Fibroblast of lung (primary cell): ENCODE measurements around the gene UNC45A.
A peak's percentile ranks its signal among the peaks of the same experiment; 100 is the strongest.

ENCODE experiments used
- EZH2 ChIP-seq: IDR thresholded peaks from 2 replicates; pipeline ENCODE4 v1.5.1; 2012; ENCODE audit warnings: low read length, control low read depth, mild to moderate bottlenecking; ENCODE audit errors: missing control alignments
- TF ChIP-seq, protein P1 (sequence below), 2 donors: IDR thresholded peaks in 1 of 2; conservative IDR thresholded peaks in 1 of 2; 1 replicate in 1 of 2; 2 replicates in 1 of 2; pipeline ENCODE4 v1.5.1; 2011 to 2012; ENCODE audit warnings: low read length in 2 of 2, control low read depth in 1 of 2, inconsistent platforms in 1 of 2, low read depth in 1 of 2, mild to moderate bottlenecking in 1 of 2

DNA sequence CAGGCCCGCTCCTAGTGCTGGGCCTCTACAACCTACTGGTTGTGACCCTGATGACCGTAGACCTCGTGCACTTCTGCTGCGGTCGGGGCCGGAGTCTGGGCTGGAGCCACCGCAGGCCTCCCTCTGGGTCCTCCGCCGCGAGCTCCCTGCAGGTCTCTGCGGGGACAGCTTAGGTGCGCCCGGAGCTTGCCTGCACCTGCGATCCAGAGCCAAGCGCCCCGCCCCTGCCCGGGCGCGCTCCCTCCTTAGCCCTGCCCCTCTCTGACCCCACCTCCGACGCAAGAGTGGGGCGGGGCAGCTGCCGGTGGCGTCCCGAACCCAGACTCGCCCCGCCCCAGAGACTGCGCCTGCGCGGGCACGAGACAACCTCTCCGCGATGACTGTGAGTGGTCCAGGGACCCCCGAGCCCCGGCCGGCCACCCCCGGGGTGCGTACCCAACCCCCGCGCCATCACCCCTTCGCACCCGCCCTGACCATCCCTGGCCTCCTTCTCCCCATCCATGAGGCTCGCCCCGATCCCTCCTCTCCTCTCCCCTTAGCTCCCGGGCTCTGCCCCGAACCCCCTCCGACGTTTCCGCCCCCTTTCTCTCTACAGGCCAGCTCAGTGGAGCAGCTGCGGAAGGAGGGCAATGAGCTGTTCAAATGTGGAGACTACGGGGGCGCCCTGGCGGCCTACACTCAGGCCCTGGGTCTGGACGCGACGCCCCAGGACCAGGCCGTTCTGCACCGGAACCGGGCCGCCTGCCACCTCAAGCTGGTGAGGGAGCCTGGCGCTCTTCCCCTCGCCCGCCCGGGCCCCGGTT lies at the start of gene UNC45A:
- no peak for TF ChIP-seq EZH2
- TF ChIP-seq, protein P1, sequence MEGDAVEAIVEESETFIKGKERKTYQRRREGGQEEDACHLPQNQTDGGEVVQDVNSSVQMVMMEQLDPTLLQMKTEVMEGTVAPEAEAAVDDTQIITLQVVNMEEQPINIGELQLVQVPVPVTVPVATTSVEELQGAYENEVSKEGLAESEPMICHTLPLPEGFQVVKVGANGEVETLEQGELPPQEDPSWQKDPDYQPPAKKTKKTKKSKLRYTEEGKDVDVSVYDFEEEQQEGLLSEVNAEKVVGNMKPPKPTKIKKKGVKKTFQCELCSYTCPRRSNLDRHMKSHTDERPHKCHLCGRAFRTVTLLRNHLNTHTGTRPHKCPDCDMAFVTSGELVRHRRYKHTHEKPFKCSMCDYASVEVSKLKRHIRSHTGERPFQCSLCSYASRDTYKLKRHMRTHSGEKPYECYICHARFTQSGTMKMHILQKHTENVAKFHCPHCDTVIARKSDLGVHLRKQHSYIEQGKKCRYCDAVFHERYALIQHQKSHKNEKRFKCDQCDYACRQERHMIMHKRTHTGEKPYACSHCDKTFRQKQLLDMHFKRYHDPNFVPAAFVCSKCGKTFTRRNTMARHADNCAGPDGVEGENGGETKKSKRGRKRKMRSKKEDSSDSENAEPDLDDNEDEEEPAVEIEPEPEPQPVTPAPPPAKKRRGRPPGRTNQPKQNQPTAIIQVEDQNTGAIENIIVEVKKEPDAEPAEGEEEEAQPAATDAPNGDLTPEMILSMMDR (conservative IDR thresholded peaks at IDR 0.05 in 1 of 2, IDR thresholded peaks at IDR 0.05 in 1 of 2; ENCODE audit: low read depth in 1 of 2, low read length in 2 of 2): peak; percentile 3 to 5
